OCI-LY3 (cell line): ENCODE data around the gene FTCDNL1.
A peak's percentile ranks its signal among the peaks of the same experiment; 100 is the strongest.

Experiments used
- H2AFZ ChIP-seq: fragments of 200-600, 300-600 bp; shearing (Covaris generic); 2 replicates; pipeline ENCODE4 v1.6.0; 2014; ENCODE audit warnings: antibody characterized with exemption, low read depth, low read length
- H3K27ac ChIP-seq: fragments of 200-600, 300-600 bp; sonication (generic); 2 replicates; pipeline ENCODE4 v1.5.1; 2014; ENCODE audit warnings: mild to moderate bottlenecking, low read length, moderate library complexity, mixed read lengths
- H3K27me3 ChIP-seq: fragments of 200-600, 300-600 bp; sonication (generic); 2 replicates; pipeline ENCODE4 v1.6.1; 2014; ENCODE audit warnings: low read depth, low read length, mixed read lengths
- H3K36me3 ChIP-seq: fragments of 200-600, 300-600 bp; sonication (generic); replicated peaks from 2 replicates; pipeline ENCODE3; 2014; ENCODE audit warnings: low read depth, low read length, mixed read lengths
- H3K4me1 ChIP-seq: fragments of 300-600, 200-600 bp; sonication (generic); 2 replicates; pipeline ENCODE4 v1.6.1; 2014; ENCODE audit warnings: low read length, mixed read lengths
- H3K4me2 ChIP-seq: fragments of 200-600, 300-600 bp; sonication (generic); 2 replicates; pipeline ENCODE4 v1.6.1; 2014; ENCODE audit warnings: low read length, mixed read lengths
- H3K4me3 ChIP-seq: fragments of 300-600, 200-600 bp; sonication (generic); 2 replicates; pipeline ENCODE4 v1.5.1; 2014; ENCODE audit warnings: antibody characterized with exemption, mild to moderate bottlenecking, low read length, moderate library complexity
- H3K79me2 ChIP-seq: fragments of 300-600, 200-600 bp; shearing (Covaris generic); 2 replicates; pipeline ENCODE4 v1.6.1; 2014; ENCODE audit warnings: mild to moderate bottlenecking, low read length, mixed read lengths
- H3K9ac ChIP-seq: fragments of 300-600, 200-600 bp; shearing (Covaris generic); 2 replicates; pipeline ENCODE4 v1.6.0; 2014; ENCODE audit warnings: mild to moderate bottlenecking, low read length, moderate library complexity
- H3K9me3 ChIP-seq: fragments of 200-600, 300-600 bp; shearing (Covaris generic); 2 replicates; pipeline ENCODE4 v1.6.1; 2014; ENCODE audit warnings: low read length, mixed read lengths; ENCODE audit not compliant: insufficient read depth
- H4K20me1 ChIP-seq: fragments of 200-600, 300-600 bp; sonication (generic); 2 replicates; pipeline ENCODE4 v1.6.1; 2016; ENCODE audit warnings: low read length, mixed read lengths; ENCODE audit not compliant: insufficient read depth
- CTCF ChIP-seq: fragments of 200-600, 300-600 bp; sonication (generic); IDR thresholded peaks from 2 replicates; pipeline ENCODE4 v1.5.1; 2014; ENCODE audit warnings: antibody characterized with exemption, low read length, low read depth
- EZH2phosphoT487 ChIP-seq: fragments of 200-600 bp; shearing (Covaris generic); IDR thresholded peaks from 2 replicates; pipeline ENCODE4 v1.6.1; 2018; ENCODE audit warnings: antibody characterized with exemption, mixed run types, low read depth

FTCDNL1 gene

GRCh38 chr2:199851501-199851810 lies 464 bp upstream of the FTCDNL1 start:
- Histone ChIP-seq H3K36me3 (no peaks in the 10 kb centered on the region), H3K27ac (peak overlapping the region; percentile 72)

GRCh38 chr2:199850218-199850717 lies 724 bp downstream of the FTCDNL1 start:
- Histone ChIP-seq H3K36me3 (no peaks in the 10 kb centered on the region), H3K4me1 (peaks cover 14% of the 10 kb centered on the region), H3K27ac (peak overlapping the region; percentile 72), H3K79me2 (no peaks in the 10 kb centered on the region), H3K4me3 (peak overlapping the region; percentile 98), H3K9me3 (no peaks in the 10 kb centered on the region), H3K27me3 (peaks cover under 1% of the 10 kb centered on the region; the same call in 1 of the 2 replicates), H2AFZ (peak overlapping the region; percentile 88), H3K9ac (peak overlapping the region; percentile 93), H4K20me1 (no peaks in the 10 kb centered on the region), H3K4me2 (peak overlapping the region; percentile 97)
- TF ChIP-seq CTCF, result no peak

More at GRCh38 chr2:199851501-199851810, 464 bp upstream of the FTCDNL1 start:
- peak overlapping the region; percentile 95 for H2AFZ ChIP-seq
- H3K4me1 ChIP-seq, result peaks cover 10% of the 10 kb centered on the region
- H4K20me1 ChIP-seq, result no peaks in the 10 kb centered on the region
- peak overlapping the region; percentile 97 for H3K4me2 ChIP-seq
- H3K4me3 ChIP-seq, result peak overlapping the region; percentile 98
- no peaks in the 10 kb centered on the region for H3K79me2 ChIP-seq
- H3K9me3 ChIP-seq, result no peaks in the 10 kb centered on the region
- TF ChIP-seq CTCF, result no peak
- no peak for TF ChIP-seq EZH2phosphoT487
- H3K9ac ChIP-seq, result peak overlapping the region; percentile 93
- peaks cover 8% of the 10 kb centered on the region; the same call in 1 of the 2 replicates for H3K27me3 ChIP-seq

GRCh38 chr2:199848389-199849130 lies 2.4 kb downstream of the FTCDNL1 start:
- TF ChIP-seq CTCF (no peak), EZH2phosphoT487 (no peak)
- H3K27ac ChIP-seq, result no peak overlapping the region

GRCh38 chr2:199847181-199847864 lies 3.7 kb downstream of the FTCDNL1 start:
- no peak overlapping the region for H3K4me2 ChIP-seq
- H2AFZ ChIP-seq, result no peak overlapping the region
- H4K20me1 ChIP-seq, result no peaks in the 10 kb centered on the region
- no peaks in the 10 kb centered on the region for H3K27me3 ChIP-seq
- no peaks in the 10 kb centered on the region for H3K79me2 ChIP-seq
- no peak overlapping the region for H3K27ac ChIP-seq
- peaks cover 14% of the 10 kb centered on the region for H3K4me1 ChIP-seq
- H3K4me3 ChIP-seq, result no peak overlapping the region
- H3K9ac ChIP-seq, result no peak overlapping the region
- no peaks in the 10 kb centered on the region for H3K36me3 ChIP-seq
- TF ChIP-seq CTCF (no peak), EZH2phosphoT487 (no peak)
- no peaks in the 10 kb centered on the region for H3K9me3 ChIP-seq

More at GRCh38 chr2:199848389-199849130, 2.4 kb downstream of the FTCDNL1 start:
- no peaks in the 10 kb centered on the region for H3K27me3 ChIP-seq
- H3K9me3 ChIP-seq, result no peaks in the 10 kb centered on the region
- H3K36me3 ChIP-seq, result no peaks in the 10 kb centered on the region
- no peaks in the 10 kb centered on the region for H4K20me1 ChIP-seq
- H2AFZ ChIP-seq, result no peak overlapping the region
- no peaks in the 10 kb centered on the region for H3K79me2 ChIP-seq
- H3K4me3 ChIP-seq, result no peak overlapping the region
- no peak overlapping the region for H3K4me2 ChIP-seq
- H3K4me1 ChIP-seq, result peaks cover 14% of the 10 kb centered on the region
- no peak overlapping the region for H3K9ac ChIP-seq
